AG04449 (cell line): ENCODE measurements around the gene IQCF6.

Experiments used
- CTCF ChIA-PET: fragments of 350-600 bp; formaldehyde crosslinking; extraction: SDS; loops from one replicate; lab custom pipeline; 2021; ENCODE audit warnings: antibody characterized with exemption; lab: Yijun Ruan, JAX
- POLR2A ChIA-PET: fragments of 400-600, 350-600 bp; formaldehyde crosslinking; extraction: SDS; loops from one replicate; lab custom pipeline; 2020; ENCODE audit warnings: antibody characterized with exemption, inconsistent platforms; lab: Yijun Ruan, JAX
- DNase-seq: peaks from one replicate; pipeline ENCODE4 v3.0.0-alpha.2; 2010; ENCODE audit warnings: low read depth, low spot score
- H3K4me3 ChIP-seq: 2 replicates; pipeline ENCODE4 v1.5.1; 2011; ENCODE audit warnings: low read depth, mild to moderate bottlenecking, control low read depth, low read length
- CTCF ChIP-seq: IDR thresholded peaks from one replicate; pipeline ENCODE4 v1.5.1; 2011; ENCODE audit warnings: mild to moderate bottlenecking, moderate library complexity, low read length, control low read depth, inconsistent platforms; ENCODE audit not compliant: insufficient read depth; ENCODE audit errors: missing control alignments

The IQCF6 gene

GRCh38 chr3:51815614-51816013, 36.6 kb upstream of the IQCF6 start:
- CTCF ChIA-PET = no interaction called here
- no peak for DNase-seq
- TF ChIP-seq CTCF = no peak
- H3K4me3 ChIP-seq = no peak overlapping the region
- POLR2A ChIA-PET = no interaction called here

- ChIA-PET CTCF (interaction anchor here (0.9 kb wide), 1 partner anchor 13 kb away, joined by 4 read pairs; no protein-coding TSS in a partner anchor), POLR2A (no interaction called here)
- no peak for TF ChIP-seq CTCF
- no peak for DNase-seq
- no peak overlapping the region for H3K4me3 ChIP-seq
Measured at GRCh38 chr3:51814034-51814433, 35.0 kb upstream of the IQCF6 start.

DNA sequence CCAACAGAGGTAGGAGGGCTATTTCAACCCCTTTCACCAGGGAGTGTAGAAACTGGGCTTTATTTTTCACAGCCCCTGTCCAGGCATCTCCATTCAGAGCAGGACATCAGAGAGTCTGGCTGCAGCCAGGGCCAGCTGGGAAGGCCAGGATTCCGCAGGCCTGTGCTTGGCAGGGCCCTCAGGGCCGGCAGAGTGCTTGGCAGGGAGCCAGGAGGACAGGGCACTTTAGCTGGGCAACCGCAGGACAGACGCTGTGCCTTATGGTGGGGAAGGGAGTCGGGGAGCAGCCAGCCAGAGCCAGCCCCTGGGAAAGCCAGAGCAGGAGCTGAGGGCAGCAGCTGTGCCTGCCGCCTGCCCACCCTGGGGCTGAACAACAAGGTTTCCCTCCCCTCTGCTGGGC, 34.5 kb upstream of the IQCF6 start:
- ChIA-PET CTCF (interaction anchor here (0.6 to 0.9 kb wide), 2 partner anchors 12 to 188 kb away, joined by 3 to 4 read pairs; no protein-coding TSS in a partner anchor), POLR2A (no interaction called here)
- no peak overlapping the region for H3K4me3 ChIP-seq
- no peak for DNase-seq
- TF ChIP-seq CTCF = no peak

- TF ChIP-seq CTCF = no peak
- ChIA-PET CTCF (interaction anchor here (1.0 kb wide), 1 partner anchor 9 kb away, joined by 3 read pairs; no protein-coding TSS in a partner anchor), POLR2A (no interaction called here)
- no peak for DNase-seq
- no peak overlapping the region for H3K4me3 ChIP-seq
Measured at GRCh38 chr3:51808934-51809333, 29.9 kb upstream of the IQCF6 start.

DNA sequence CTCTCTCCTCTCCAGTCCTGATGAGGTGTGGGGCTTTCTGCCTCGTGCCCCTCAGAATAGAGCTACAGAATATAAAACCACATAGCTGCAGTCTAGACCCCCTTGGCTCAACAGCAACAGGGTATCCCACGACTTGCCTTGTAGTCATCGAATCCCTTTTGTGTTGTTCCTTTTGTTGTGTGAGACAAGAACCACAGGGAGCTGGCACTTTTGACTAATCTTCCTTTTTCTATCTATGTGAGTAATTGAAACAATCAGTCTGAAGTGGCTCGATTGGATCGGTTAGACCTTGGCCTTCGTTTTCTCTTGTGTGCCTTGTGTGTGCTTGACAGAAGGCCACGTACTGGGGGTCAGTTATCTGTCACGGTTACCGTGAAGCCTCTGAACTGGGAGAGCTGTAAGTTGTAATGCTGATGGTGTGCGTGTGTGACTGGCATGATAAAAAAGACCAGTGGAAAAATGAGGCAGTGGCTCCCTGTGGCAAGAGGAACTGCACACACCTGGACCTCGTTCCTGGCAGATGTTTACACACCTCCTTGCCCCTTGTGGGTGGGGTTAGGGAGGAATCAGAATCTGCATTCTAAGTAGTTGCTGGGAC, 23.2 kb upstream of the IQCF6 start:
- H3K4me3 ChIP-seq = no peak overlapping the region
- TF ChIP-seq CTCF = no peak
- DNase-seq = no peak
- CTCF ChIA-PET = interaction anchor here (1.2 to 4.6 kb wide), 4 partner anchors 8 to 301 kb away, joined by 3 to 31 read pairs (median 4); partner anchors contain the start of gene DCAF1
- POLR2A ChIA-PET = no interaction called here

- no peak overlapping the region for H3K4me3 ChIP-seq
- TF ChIP-seq CTCF = no peak
- DNase-seq = no peak
- CTCF ChIA-PET = interaction anchor here (0.7 to 4.6 kb wide), 12 partner anchors 8 to 412 kb away, joined by 3 to 31 read pairs (median 4); partner anchors contain the start of gene DCAF1
- POLR2A ChIA-PET = no interaction called here
Measured at GRCh38 chr3:51800750-51801125, 21.7 kb upstream of the IQCF6 start.
